Activated CD4-positive, CD25-positive, alpha-beta regulatory T cell treated with anti-CD3 and anti-CD28 coated beads, Interleukin-2, amount 50 U/mL, for 24 hours (primary cell): ENCODE data around the gene PRCC.

ENCODE experiments used
- ATAC-seq, 2 donors: fragments of 150-1000 bp; cut with Tn5 transposase; one replicate each; pipeline ENCODE4 v1.10.0; 2021; ENCODE audit warnings: mild to moderate bottlenecking in 1 of 2, moderate library complexity in 1 of 2

Gene PRCC

GRCh38 chr1:156801409-156802121 lies 34.2 kb downstream of the PRCC start:
- ATAC-seq = no peak

- ATAC-seq = peak in 1 of 2 donors; percentile 2
These were observed 35.1 kb downstream of the PRCC start for GRCh38 chr1:156802421-156802935.

- ATAC-seq = peak; percentile 7 to 12
These were observed 35.9 kb downstream of the PRCC start for GRCh38 chr1:156803086-156803851.

- no peak for ATAC-seq
These were observed 36.7 kb downstream of the PRCC start for GRCh38 chr1:156804026-156804425.

GRCh38 chr1:156804572-156805243 lies 37.4 kb downstream of the PRCC start:
- ATAC-seq = no peak

- ATAC-seq = no peak
These were observed 38.6 kb downstream of the PRCC start for GRCh38 chr1:156805766-156806511.

- ATAC-seq = no peak
These were observed 39.4 kb downstream of the PRCC start for GRCh38 chr1:156806512-156807440.

- ATAC-seq = peak in 1 of 2 donors; percentile 34
These were observed 40.3 kb downstream of the PRCC start for GRCh38 chr1:156807627-156808026.

GRCh38 chr1:156808186-156809030 lies 41.1 kb downstream of the PRCC start:
- ATAC-seq = no peak

GRCh38 chr1:156809281-156809680 lies 41.9 kb downstream of the PRCC start:
- ATAC-seq = no peak

GRCh38 chr1:156809711-156810366 lies 42.5 kb downstream of the PRCC start:
- no peak for ATAC-seq

GRCh38 chr1:156811168-156811567 lies 43.8 kb downstream of the PRCC start:
- no peak for ATAC-seq

GRCh38 chr1:156812293-156812990 lies 45.1 kb downstream of the PRCC start:
- ATAC-seq = no peak

- no peak for ATAC-seq
These were observed 46.0 kb downstream of the PRCC start for GRCh38 chr1:156813298-156813697.

- peak; percentile 41 to 42 for ATAC-seq
These were observed 46.6 kb downstream of the PRCC start for GRCh38 chr1:156813750-156814570.

GRCh38 chr1:156814571-156815260 lies 47.4 kb downstream of the PRCC start:
- peak in 1 of 2 donors; percentile 14 for ATAC-seq

- ATAC-seq = no peak
These were observed 48.0 kb downstream of the PRCC start for GRCh38 chr1:156815307-156815826.
